Measurements from ENCODE around the gene PDPK1. TPM values are rescaled to one million over a fixed set of nuclear protein-coding genes. Genes with fewer than 3 reads are reported as not detected.

The PDPK1 gene
- total RNA-seq, 1 donor from 2014 or later = 9.9 TPM

- no peak for DNase-seq (ENCODE audit: low spot score)
These were observed 30.7 kb upstream of the PDPK1 start for GRCh38 chr16:2507052-2507659.

- no peak for DNase-seq (ENCODE audit: low spot score)
These were observed 30.2 kb upstream of the PDPK1 start for GRCh38 chr16:2507665-2508064.

- no peak for DNase-seq (ENCODE audit: low spot score)
These were observed 29.0 kb upstream of the PDPK1 start for GRCh38 chr16:2508722-2509400.

- no peak for DNase-seq (ENCODE audit: low spot score)
These were observed 26.6 kb upstream of the PDPK1 start for GRCh38 chr16:2511128-2511800.

GRCh38 chr16:2511996-2512734 is 25.7 kb upstream of the PDPK1 start:
- no peak for DNase-seq (ENCODE audit: low spot score)

GRCh38 chr16:2512735-2513404 is 25.0 kb upstream of the PDPK1 start:
- no peak for DNase-seq (ENCODE audit: low spot score)

GRCh38 chr16:2513405-2514332 is 24.2 kb upstream of the PDPK1 start, which contains the start of gene ATP6V0C:
Gene ATP6V0C (plus strand): TSS chr16:2513952. CDS start chr16:2514104, 152 bp downstream.
- DNase-seq (ENCODE audit: low spot score) = peak; percentile 92

- DNase-seq (ENCODE audit: low spot score) = no peak
These were observed 23.3 kb upstream of the PDPK1 start for GRCh38 chr16:2514333-2515179.

- no peak for DNase-seq (ENCODE audit: low spot score)
These were observed 22.5 kb upstream of the PDPK1 start for GRCh38 chr16:2515180-2515851.

GRCh38 chr16:2516391-2517240 is 21.2 kb upstream of the PDPK1 start:
- no peak for DNase-seq (ENCODE audit: low spot score)

- no peak for DNase-seq (ENCODE audit: low spot score)
These were observed 19.7 kb upstream of the PDPK1 start for GRCh38 chr16:2517954-2518605.

GRCh38 chr16:2518823-2519710 is 18.8 kb upstream of the PDPK1 start:
- no peak for DNase-seq (ENCODE audit: low spot score)

- no peak for DNase-seq (ENCODE audit: low spot score)
These were observed 18.1 kb upstream of the PDPK1 start for GRCh38 chr16:2519711-2520080.

- peak; percentile 90 for DNase-seq (ENCODE audit: low spot score)
These were observed 17.6 kb upstream of the PDPK1 start, which contains the start of gene AMDHD2 for GRCh38 chr16:2520097-2520783. Gene AMDHD2 (plus strand): TSS chr16:2520371. CDS start chr16:2520459, 88 bp downstream.

GRCh38 chr16:2520784-2521531 is 16.9 kb upstream of the PDPK1 start:
- no peak for DNase-seq (ENCODE audit: low spot score)

Data from umbilical cord (tissue), 2 donors.